Skin epidermis (tissue), 12 donors: ENCODE measurements around the gene RPS15.

Experiments used
- H3K27ac ChIP-seq, 21 experiments: fragments of 200-600 bp; sonication (generic) in 11 of 21; one replicate each; pipeline ENCODE4 v1.5.0; 2020; ENCODE audit warnings: mild to moderate bottlenecking in 3 of 21, inconsistent platforms in 2 of 21, moderate library complexity in 2 of 21
- H3K4me3 ChIP-seq, 7 experiments: fragments of 200-600 bp; sonication (generic) in 2 of 7; one replicate each; pipeline ENCODE4 v1.5.0; 2020; ENCODE audit warnings: inconsistent platforms in 2 of 7, mild to moderate bottlenecking in 2 of 7, moderate library complexity in 1 of 7

RPS15 gene

GRCh38 chr19:1447944-1448343, 9.7 kb downstream of the RPS15 start:
- H3K27ac ChIP-seq, result no peak overlapping the region
- no peak overlapping the region for H3K4me3 ChIP-seq

DNA sequence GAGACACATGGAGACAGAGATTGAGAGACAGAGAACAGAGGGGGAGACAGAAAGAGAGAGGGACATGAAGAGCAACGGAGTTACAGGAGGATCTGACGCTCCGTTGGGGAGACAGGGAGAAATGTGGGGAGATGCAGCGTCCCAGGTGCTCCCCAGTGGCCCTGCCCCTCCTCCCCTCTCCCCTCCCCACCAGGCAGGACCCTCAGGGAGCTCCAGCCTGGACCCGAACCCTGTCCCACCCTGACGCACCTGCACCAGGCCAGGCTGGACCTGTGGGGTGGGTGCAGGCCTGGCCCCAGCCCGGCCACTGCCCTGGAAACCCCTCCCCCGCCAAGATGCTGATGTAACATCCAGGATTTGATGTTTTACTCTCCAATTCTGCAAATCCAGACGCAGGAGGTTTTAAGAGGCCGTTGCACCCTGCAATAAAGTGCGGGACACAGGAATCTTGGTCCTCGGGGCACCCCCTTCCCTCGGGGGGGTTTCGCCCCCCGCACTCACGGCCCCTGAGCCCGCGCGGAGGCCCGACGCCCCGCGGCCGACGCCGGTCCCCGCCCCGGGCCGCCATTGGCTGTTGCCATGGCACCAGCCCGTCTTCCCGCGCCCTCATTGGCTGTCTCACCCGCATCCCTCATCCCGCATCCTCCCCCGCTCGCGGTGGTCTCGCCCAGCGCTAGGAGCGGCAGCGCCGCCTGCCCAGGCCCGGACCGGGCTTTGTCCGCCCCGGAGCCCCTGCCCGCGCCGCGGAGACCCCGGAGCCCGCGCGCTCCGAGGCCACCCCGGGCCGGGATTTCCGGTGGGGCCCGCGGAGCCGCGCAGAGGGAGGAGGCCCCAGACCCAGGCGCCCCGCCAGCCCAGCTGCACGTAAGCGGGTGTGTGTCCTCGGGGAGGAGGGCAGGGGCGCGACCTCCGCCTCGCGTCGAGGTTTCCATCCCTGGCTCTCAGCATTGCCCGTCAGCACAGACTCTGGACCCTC, 11.6 kb downstream of the RPS15 start, which contains the start of gene APC2:
APC2 (plus strand) TSS at position 655 of the 976 bp plus-strand sequence. CDS start 2,881 bp downstream, outside the sequence.
- no peak within 1 kb of the TSS for H3K27ac ChIP-seq
- no peak within 1 kb of the TSS for H3K4me3 ChIP-seq

DNA sequence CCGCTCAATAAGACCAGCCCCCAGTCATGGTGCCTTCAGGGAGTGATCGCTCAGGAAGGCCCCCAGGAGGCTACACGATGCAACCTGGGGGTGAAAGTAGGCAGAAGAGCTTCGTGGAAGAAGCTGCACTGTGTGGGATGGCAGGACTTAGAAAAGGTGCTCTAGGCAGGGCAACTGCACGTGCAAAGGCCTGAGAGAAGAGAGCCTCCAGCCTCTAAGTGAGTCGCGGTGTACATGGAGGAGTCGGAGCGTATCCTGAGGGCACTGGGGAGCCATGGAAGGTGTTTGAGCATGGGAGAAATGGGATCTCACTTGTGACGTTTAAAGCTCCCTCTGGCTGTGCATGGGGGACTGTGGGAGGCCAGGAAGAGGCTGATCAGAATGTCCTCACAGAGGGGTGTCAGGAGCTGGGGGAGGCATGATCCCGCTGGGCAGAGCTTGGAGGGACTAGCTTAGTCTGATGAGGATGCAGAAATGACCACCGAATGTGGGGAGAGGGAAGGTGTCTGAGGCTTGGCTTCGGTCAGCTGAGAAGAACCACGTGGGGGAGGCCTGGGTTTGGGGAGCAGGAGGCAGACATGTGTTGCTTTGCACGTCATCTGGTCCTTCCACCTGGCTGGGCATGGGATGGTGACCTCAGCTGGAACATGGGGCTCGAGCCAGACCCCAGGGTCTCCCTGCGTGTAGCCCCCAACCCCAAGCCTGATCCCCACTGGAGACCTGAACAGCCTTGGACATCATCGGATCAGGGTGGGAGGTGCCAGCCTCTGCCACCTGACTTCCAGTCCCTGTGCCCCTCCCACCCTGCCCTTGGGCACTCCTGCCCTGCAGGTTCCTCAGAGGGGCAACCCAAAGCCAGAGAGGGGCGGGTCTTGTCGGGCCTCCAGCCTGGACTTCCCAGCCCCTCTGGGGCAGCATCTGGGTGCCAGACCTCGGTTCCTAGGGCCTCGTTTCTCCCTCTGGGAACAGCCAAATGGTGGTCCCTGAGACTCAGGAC, 12.8 kb downstream of the RPS15 start:
- Histone ChIP-seq H3K27ac (no peak overlapping the region), H3K4me3 (no peak overlapping the region)

DNA sequence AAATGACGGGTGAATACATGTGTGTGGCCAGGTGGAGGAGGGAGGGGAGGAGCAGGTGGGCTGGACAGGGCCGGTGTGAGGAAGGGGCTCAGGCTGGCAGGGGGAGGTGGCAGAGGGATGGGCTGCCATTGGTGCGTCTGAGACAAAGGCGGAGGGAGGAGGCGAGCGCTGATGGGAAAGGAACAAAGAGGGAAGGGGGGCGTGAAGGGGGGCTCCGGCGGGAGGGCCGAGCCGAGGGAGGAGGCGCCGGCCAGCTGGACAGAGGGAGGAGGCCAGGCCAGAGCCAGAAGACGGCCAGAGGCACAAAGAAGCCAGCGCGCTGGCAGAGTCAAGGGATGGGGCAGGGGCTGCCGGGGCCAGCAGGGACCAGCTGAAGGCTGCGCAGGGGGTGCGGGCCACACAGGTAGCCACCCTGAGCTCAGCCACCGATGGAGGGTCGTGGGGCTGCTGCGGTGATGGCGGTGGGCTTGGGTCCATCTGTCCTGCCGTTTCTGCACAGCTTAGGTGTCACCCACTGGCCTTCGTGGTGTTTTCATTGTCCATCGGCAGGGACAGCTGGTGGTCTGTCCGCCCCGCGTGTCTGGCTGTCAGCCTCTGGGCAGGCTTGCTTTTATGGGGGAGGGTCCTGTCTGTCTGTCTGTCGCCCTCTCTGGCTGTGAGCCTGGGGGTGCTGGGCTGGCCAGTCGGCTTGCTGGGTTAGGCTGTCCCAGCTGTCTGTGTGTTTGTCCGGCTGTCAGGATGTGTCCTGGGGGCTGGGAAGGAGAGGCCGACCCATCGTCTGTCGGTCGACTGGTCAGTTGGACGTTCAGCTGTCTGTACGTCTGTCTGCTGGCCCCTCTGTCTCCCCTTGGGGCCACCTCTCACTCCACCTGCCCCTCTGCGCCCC, 14.0 kb downstream of the RPS15 start:
- no peak overlapping the region for H3K27ac ChIP-seq
- H3K4me3 ChIP-seq, result no peak overlapping the region

- Histone ChIP-seq H3K4me3 (no peak overlapping the region), H3K27ac (no peak overlapping the region)
These were observed 14.8 kb downstream of the RPS15 start for GRCh38 chr19:1452802-1453524.

- Histone ChIP-seq H3K27ac (no peak overlapping the region), H3K4me3 (no peak overlapping the region)
These were observed 15.5 kb downstream of the RPS15 start for GRCh38 chr19:1453525-1454364.

DNA sequence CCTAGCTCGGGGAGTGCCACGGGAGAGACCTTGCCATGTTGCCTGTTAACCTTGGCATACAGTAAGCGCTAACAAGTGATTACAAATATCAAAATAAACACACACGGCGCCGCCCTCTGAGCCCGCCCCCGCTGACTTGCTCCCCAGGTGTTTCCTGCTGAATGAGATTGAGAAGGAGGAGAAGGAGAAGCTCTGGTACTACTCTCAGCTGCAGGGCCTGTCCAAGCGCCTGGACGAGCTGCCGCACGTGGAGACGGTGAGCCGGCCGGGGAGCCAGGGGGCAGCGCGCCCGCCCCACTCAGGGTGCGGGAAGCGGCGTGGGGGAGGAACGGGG, 16.8 kb downstream of the RPS15 start:
- Histone ChIP-seq H3K27ac (no peak overlapping the region), H3K4me3 (no peak overlapping the region)

- no peak overlapping the region for H3K4me3 ChIP-seq
- no peak overlapping the region for H3K27ac ChIP-seq
These were observed 17.3 kb downstream of the RPS15 start for GRCh38 chr19:1455336-1456120.

DNA sequence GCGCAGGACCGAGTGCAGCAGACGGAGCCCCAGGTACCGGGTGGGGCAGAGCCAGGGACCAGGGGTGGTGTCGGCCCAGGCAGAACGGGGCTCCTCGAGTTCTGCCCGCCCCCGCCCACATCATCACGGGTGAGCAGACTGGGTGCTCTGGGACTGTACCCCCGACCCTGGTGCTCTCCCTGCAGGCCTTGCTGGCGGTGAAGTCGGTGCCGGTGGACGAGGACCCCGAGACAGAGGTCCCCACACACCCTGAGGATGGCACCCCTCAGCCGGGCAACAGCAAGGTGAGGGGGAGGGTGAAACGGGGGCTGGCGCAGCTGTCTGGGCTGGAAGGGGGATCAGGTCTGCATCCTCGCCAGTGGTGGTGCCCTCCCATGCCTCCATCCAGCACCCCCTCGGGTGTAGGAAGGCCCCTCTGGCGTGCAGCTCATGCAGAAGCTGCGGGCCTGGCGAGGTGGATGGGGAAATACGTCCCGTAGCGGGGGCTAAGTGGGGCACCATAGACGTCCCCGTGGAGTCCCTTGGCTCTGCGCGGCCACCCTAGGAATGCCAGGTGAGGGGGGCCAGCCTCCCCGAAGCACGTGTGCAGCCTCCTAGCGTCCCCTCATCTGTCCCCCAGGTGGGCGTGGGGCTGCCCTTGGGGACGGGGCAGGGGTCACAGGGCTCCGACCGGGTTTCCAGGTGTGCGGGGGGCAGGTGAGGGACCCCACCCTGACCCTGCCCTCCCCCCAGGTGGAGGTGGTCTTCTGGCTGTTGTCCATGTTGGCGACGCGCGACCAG, 18.1 kb downstream of the RPS15 start:
- no peak overlapping the region for H3K27ac ChIP-seq
- no peak overlapping the region for H3K4me3 ChIP-seq

DNA sequence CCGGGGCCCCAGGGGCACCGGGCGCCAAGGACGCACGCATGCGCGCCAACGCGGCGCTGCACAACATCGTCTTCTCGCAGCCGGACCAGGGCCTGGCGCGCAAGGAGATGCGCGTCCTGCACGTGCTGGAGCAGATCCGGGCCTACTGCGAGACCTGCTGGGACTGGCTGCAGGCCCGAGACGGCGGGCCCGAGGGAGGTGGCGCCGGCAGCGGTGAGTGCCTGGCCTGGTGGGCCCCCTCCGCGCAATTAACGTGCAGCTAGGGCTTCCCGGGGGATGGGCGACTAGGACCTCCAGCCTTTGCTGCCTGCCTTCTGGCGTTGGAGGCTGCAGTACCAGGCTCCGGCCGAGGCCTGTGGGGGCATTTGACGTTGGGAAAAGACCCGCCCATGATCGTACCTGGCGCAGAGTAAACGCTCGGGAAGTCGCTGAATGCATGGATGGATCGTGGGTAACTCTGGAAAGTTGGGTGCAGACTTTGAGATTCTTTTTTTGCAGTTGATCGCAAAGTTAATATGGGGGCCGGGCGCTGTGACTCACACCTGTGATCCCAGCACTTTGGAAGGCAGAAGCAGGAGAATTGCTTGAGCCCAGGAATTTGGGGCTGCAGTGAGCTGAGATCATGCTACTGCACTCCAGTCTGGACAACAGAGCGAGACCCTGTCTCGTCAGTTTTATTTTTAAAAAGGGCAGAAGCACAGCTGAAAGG, 19.0 kb downstream of the RPS15 start:
- H3K27ac ChIP-seq, result no peak overlapping the region
- H3K4me3 ChIP-seq, result no peak overlapping the region

- Histone ChIP-seq H3K4me3 (no peak overlapping the region), H3K27ac (no peak overlapping the region)
These were observed 19.7 kb downstream of the RPS15 start for GRCh38 chr19:1457892-1458291.

DNA sequence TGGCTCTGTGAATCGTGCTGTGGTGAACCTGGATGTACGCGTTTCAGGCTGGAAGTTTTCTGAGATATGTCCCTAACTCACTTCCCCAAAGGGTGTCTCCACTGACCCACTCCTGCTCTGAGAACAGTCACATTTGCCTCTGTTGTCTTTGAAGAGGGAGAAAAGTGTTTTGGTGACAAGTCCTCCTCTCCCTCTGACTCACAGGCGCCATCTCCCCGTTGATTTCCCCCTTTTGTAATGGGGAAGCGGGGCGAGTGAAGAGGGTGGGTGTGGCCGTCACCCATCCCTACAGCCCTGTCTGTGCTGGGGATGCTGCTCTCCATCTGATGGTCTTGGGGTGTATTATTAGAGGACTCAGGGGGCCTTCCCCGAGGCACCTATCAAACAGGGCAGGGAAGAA, 21.3 kb downstream of the RPS15 start:
- H3K4me3 ChIP-seq, result no peak overlapping the region
- H3K27ac ChIP-seq, result no peak overlapping the region

GRCh38 chr19:1460033-1460995, 22.1 kb downstream of the RPS15 start:
- Histone ChIP-seq H3K27ac (no peak overlapping the region), H3K4me3 (no peak overlapping the region)

- H3K4me3 ChIP-seq, result no peak overlapping the region
- H3K27ac ChIP-seq, result no peak overlapping the region
These were observed 23.7 kb downstream of the RPS15 start for GRCh38 chr19:1461862-1462261.
